HG03280 (cell line): Measurements from ENCODE around the gene ADAMTS20.

Source experiments
- ATAC-seq: cut with Tn5 transposase; IDR thresholded peaks from one replicate; pipeline ENCODE4 v1.9.1; 2021; ENCODE audit warnings: mild to moderate bottlenecking, moderate library complexity; ENCODE audit not compliant: unreplicated experiment

The ADAMTS20 gene

GRCh38 chr12:43318021-43318420 is 234.0 kb downstream of the ADAMTS20 start:
- no peak for ATAC-seq

GRCh38 chr12:43317156-43317555 is 234.8 kb downstream of the ADAMTS20 start:
- ATAC-seq = no peak

DNA sequence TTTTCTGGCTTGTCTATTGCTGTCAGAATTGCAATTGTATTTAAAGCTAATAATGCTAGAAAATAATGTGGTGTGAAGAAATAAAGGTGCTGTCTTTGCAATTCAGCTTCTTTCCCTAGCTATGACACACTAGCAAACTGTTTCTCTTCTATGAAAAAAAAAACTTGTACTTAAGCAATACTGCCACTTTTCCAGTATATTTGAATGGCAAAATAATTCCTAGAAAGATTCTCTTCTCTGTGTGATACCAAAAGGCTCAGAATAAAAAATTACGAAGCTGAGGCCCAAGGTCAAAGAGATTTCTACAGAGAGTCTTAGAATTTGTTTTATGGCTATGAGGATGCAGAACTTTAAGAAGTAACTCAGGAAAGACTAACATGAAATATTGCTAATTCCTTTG is 235.5 kb downstream of the ADAMTS20 start:
- no peak for ATAC-seq

DNA sequence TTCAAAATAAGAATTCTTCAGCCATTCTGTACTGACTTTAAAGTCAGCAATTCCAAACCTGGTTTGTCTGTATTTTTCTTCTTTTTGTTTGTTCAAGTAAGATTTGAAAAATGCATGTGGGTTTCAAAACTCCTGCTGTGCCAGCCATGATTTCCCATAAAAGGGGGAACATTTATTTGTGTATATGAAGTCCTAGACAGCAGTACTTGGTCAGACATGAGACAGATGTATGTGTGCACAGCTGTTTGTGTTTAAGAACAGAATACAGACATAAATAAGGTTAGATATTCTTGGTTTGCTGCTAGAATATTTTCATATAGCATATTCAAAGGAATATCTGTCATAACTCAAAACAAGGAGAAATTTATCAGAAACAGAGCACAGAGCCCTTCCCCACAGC is 236.0 kb downstream of the ADAMTS20 start:
- ATAC-seq = no peak

- ATAC-seq = no peak
Measured at GRCh38 chr12:43312991-43313505, 239.0 kb downstream of the ADAMTS20 start.

DNA sequence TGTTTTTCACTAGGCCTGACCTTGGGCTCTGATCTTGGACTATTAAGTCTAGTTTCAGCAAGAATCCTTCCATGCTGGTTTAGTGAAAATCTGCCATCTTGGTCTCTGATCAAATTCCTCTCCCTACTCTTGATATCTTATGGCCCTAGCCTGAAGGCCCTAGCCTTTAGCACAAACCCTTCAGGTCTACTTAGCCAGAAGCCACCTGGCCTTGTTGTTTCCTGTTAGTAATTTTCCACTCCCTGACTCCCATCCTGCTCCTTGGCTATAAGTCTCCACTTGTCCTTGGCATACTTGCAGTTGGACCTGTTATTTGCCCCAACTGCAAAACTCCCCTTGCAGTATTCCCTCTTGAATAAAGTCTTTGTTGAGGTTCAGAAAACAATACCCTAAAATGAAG is 241.4 kb downstream of the ADAMTS20 start:
- ATAC-seq = no peak

- no peak for ATAC-seq
Measured at GRCh38 chr12:43309959-43310358, 242.0 kb downstream of the ADAMTS20 start.

- no peak for ATAC-seq
Measured at GRCh38 chr12:43308776-43309175, 243.2 kb downstream of the ADAMTS20 start.

DNA sequence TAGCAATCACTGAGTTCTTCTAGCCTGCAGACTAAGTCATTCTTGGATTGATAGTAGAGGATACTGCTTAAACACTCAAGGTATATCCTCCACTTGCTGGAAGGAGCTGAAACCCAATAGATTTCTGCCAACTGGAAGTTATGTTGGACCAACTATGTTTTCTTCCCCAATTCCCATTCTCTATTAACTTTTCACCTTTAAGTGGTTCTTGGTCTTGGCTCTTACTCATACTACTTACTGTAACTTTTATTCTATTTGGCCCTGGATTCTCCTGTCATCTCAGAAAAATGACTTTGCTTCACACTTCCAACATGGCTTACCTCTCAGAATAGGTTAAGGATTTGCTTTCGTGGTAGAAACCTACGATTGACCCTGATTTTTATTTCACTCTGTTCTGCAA is 244.9 kb downstream of the ADAMTS20 start:
- ATAC-seq = no peak

GRCh38 chr12:43306066-43306465 is 245.9 kb downstream of the ADAMTS20 start:
- ATAC-seq = no peak

- ATAC-seq = no peak
Measured at GRCh38 chr12:43305065-43305464, 246.9 kb downstream of the ADAMTS20 start.
